Measurements from ENCODE around the gene CELF2. TPM values are rescaled to one million over a fixed set of nuclear protein-coding genes. Genes with fewer than 3 reads are reported as not detected.
A peak's percentile ranks its signal among the peaks of the same experiment; 100 is the strongest.

Gene CELF2
- total and polyA plus RNA-seq, 9 of the 15 experiments (the other 6 are each of a cell fraction or from before 2014, with no cell fraction given) = 4.0 to 20.3 (median 11.1) TPM

GRCh38 chr10:11141571-11142091 lies 124.0 kb downstream of the CELF2 start (continued):
- TF ChIP-seq ATF1 (CRISPR knock-in tag; IDR thresholded peaks at IDR 0.05) (no peak), ATF1 (tag; IDR thresholded peaks at IDR 0.05) (peak; percentile 62; the same call in 1 of the 2 replicates), POLR2AphosphoS5 (IDR thresholded peaks at IDR 0.05; ENCODE audit: control insufficient read depth, insufficient read depth, low read depth, low read length) (peak; percentile 93), FOXM1 (IDR thresholded peaks at IDR 0.05; ENCODE audit: low read depth) (peak; percentile 91), FOXM1 (CRISPR knock-in tag; IDR thresholded peaks at IDR 0.05; ENCODE audit: low read depth) (no peak), ZNF143 (CRISPR knock-in tag; IDR thresholded peaks at IDR 0.05) (no peak), TCF3 (CRISPR knock-in tag; IDR thresholded peaks at IDR 0.05) (peak; percentile 97), ARNT (IDR thresholded peaks at IDR 0.05) (peak; percentile 78 to 83; a peak in 2 of 4 replicates), RB1 (IDR thresholded peaks at IDR 0.05; ENCODE audit: low read depth) (no peak), PHF20 (IDR thresholded peaks at IDR 0.05; ENCODE audit: partially characterized antibody) (no peak), ZBTB33 (CRISPR knock-in tag; IDR thresholded peaks at IDR 0.05) (no peak), KLF16 (IDR thresholded peaks at IDR 0.05) (peak; percentile 95), ZNF57 (CRISPR knock-in tag; IDR thresholded peaks at IDR 0.05) (no peak), HMG20B (CRISPR knock-in tag; IDR thresholded peaks at IDR 0.05) (no peak), FOXO4 (CRISPR knock-in tag; IDR thresholded peaks at IDR 0.05) (no peak), ZNF280A (IDR thresholded peaks at IDR 0.05; ENCODE audit: low read depth, partially characterized antibody) (no peak), ZFX (CRISPR knock-in tag; IDR thresholded peaks at IDR 0.05) (no peak), STAT5A (IDR thresholded peaks at IDR 0.05; ENCODE audit: borderline replicate concordance, low read length) (peak; percentile 100)

All from K562 (cell line).